Measurements from ENCODE around the gene EPHA2.

EPHA2 gene

GRCh38 chr1:16134066-16134801 lies 21.6 kb downstream of the EPHA2 start:
- no peak for DNase-seq

- DNase-seq = no peak
Measured at GRCh38 chr1:16133007-16133961, 22.6 kb downstream of the EPHA2 start.

- DNase-seq = no peak
Measured at GRCh38 chr1:16132325-16132785, 23.5 kb downstream of the EPHA2 start.

GRCh38 chr1:16131636-16132324 lies 24.1 kb downstream of the EPHA2 start:
- DNase-seq = no peak

GRCh38 chr1:16130827-16131226 lies 25.0 kb downstream of the EPHA2 start:
- no peak for DNase-seq

- DNase-seq = no peak
Measured at GRCh38 chr1:16129921-16130543, 25.8 kb downstream of the EPHA2 start.

- DNase-seq = no peak
Measured at GRCh38 chr1:16129316-16129715, 26.6 kb downstream of the EPHA2 start.

- DNase-seq = no peak
Measured at GRCh38 chr1:16128338-16128741, 27.5 kb downstream of the EPHA2 start.

GRCh38 chr1:16127676-16128337 lies 28.1 kb downstream of the EPHA2 start:
- DNase-seq = no peak

GRCh38 chr1:16126743-16127515 lies 28.9 kb downstream of the EPHA2 start:
- DNase-seq = no peak

- no peak for DNase-seq
Measured at GRCh38 chr1:16126160-16126559, 29.7 kb downstream of the EPHA2 start.

GRCh38 chr1:16125483-16125882 lies 30.4 kb downstream of the EPHA2 start:
- DNase-seq = no peak

GRCh38 chr1:16125088-16125470 lies 30.8 kb downstream of the EPHA2 start:
- no peak for DNase-seq

- no peak for DNase-seq
Measured at GRCh38 chr1:16124377-16125087, 31.3 kb downstream of the EPHA2 start.

- DNase-seq = no peak
Measured at GRCh38 chr1:16122916-16123315, 33.0 kb downstream of the EPHA2 start.

GRCh38 chr1:16122350-16122881 lies 33.5 kb downstream of the EPHA2 start:
- DNase-seq = no peak

GRCh38 chr1:16120940-16121410 lies 34.9 kb downstream of the EPHA2 start:
- DNase-seq = peak in 1 of 2 experiments; percentile 38

GRCh38 chr1:16120407-16120806 lies 35.5 kb downstream of the EPHA2 start:
- DNase-seq = peak in 1 of 2 experiments; percentile 22

- no peak for DNase-seq
Measured at GRCh38 chr1:16119926-16120325, 35.9 kb downstream of the EPHA2 start.

- no peak for DNase-seq
Measured at GRCh38 chr1:16119504-16119903, 36.4 kb downstream of the EPHA2 start.

All from SW 1271 (cell line).